ENCODE results near the gene SART3.
A peak's percentile ranks its signal among the peaks of the same experiment; 100 is the strongest.

The SART3 gene

GRCh38 chr12:108606492-108606891 lies 45.5 kb upstream of the SART3 start:
- TF ChIP-seq CTCF (conservative IDR thresholded peaks at IDR 0.05; ENCODE audit: low read depth, low read length), result no peak
- no peak for DNase-seq (ENCODE audit: low read depth)
- no peak overlapping the region for H3K4me3 ChIP-seq (ENCODE audit: low read depth, low read length)

GRCh38 chr12:108605690-108606406 lies 44.9 kb upstream of the SART3 start:
- no peak for TF ChIP-seq CTCF (conservative IDR thresholded peaks at IDR 0.05; ENCODE audit: low read depth, low read length)
- H3K4me3 ChIP-seq (ENCODE audit: low read depth, low read length), result no peak overlapping the region
- DNase-seq (ENCODE audit: low read depth), result no peak

- peak; percentile 50 for DNase-seq (ENCODE audit: low read depth)
- TF ChIP-seq CTCF (conservative IDR thresholded peaks at IDR 0.05; ENCODE audit: low read depth, low read length), result no peak
- no peak overlapping the region for H3K4me3 ChIP-seq (ENCODE audit: low read depth, low read length)
Observed at GRCh38 chr12:108605000-108605689, 44.2 kb upstream of the SART3 start.

GRCh38 chr12:108604208-108604941 lies 43.4 kb upstream of the SART3 start:
- no peak for TF ChIP-seq CTCF (conservative IDR thresholded peaks at IDR 0.05; ENCODE audit: low read depth, low read length)
- DNase-seq (ENCODE audit: low read depth), result no peak

GRCh38 chr12:108603743-108604142 lies 42.8 kb upstream of the SART3 start:
- TF ChIP-seq CTCF (conservative IDR thresholded peaks at IDR 0.05; ENCODE audit: low read depth, low read length), result no peak
- no peak for DNase-seq (ENCODE audit: low read depth)
- no peak overlapping the region for H3K4me3 ChIP-seq (ENCODE audit: low read depth, low read length)

More at GRCh38 chr12:108604208-108604941, 43.4 kb upstream of the SART3 start:
- no peak overlapping the region for H3K4me3 ChIP-seq (ENCODE audit: low read depth, low read length)

GRCh38 chr12:108602976-108603704 lies 42.2 kb upstream of the SART3 start:
- TF ChIP-seq CTCF (conservative IDR thresholded peaks at IDR 0.05; ENCODE audit: low read depth, low read length), result no peak
- DNase-seq (ENCODE audit: low read depth), result no peak
- no peak overlapping the region for H3K4me3 ChIP-seq (ENCODE audit: low read depth, low read length)

Measured in choroid plexus epithelial cell (primary cell).